ENCODE measurements around the gene NCK1.
"Not testable (repeated sequence)": the region's sequence is repeated elsewhere in the genome, so short reads cannot be mapped to it uniquely, and the experiment has no call there.

Gene NCK1

GRCh38 chr3:136959599-136959998 is 97.6 kb downstream of the NCK1 start:
- no peaks in the 10 kb centered on the region for H3K79me2 ChIP-seq (ENCODE audit: low read length)
- H3K27me3 ChIP-seq (ENCODE audit: low read depth, low read length): no peaks in the 10 kb centered on the region
- no peak overlapping the region for H3K4me3 ChIP-seq (ENCODE audit: low read length)
- no peaks in the 10 kb centered on the region for H4K20me1 ChIP-seq (ENCODE audit: insufficient read depth, low read length)
- H3K4me2 ChIP-seq (ENCODE audit: low read length): no peak overlapping the region
- no peak overlapping the region for H3K27ac ChIP-seq (ENCODE audit: low read length)
- H3K9me3 ChIP-seq (ENCODE audit: insufficient read depth, low read length): no peaks in the 10 kb centered on the region
- no peaks in the 10 kb centered on the region for H3K4me1 ChIP-seq (ENCODE audit: low read length)
- no peak overlapping the region for H2AFZ ChIP-seq (ENCODE audit: low read depth, low read length)
- no peak overlapping the region for H3K9ac ChIP-seq (ENCODE audit: low read length)
- TF ChIP-seq EZH2phosphoT487 (IDR thresholded peaks at IDR 0.05; ENCODE audit: low read depth) (no peak), CTCF (IDR thresholded peaks at IDR 0.05; ENCODE audit: low read depth, low read length) (no peak)
- no peaks in the 10 kb centered on the region for H3K36me3 ChIP-seq (replicated peaks; ENCODE audit: low read depth, low read length)

- Histone ChIP-seq H3K9ac (ENCODE audit: low read length) (no peak overlapping the region), H2AFZ (ENCODE audit: low read depth, low read length) (no peak overlapping the region), H3K4me3 (ENCODE audit: low read length) (no peak overlapping the region), H3K36me3 (replicated peaks; ENCODE audit: low read depth, low read length) (no peaks in the 10 kb centered on the region), H3K4me2 (ENCODE audit: low read length) (no peak overlapping the region), H3K9me3 (ENCODE audit: insufficient read depth, low read length) (no peaks in the 10 kb centered on the region), H3K27me3 (ENCODE audit: low read depth, low read length) (no peaks in the 10 kb centered on the region), H3K4me1 (ENCODE audit: low read length) (no peaks in the 10 kb centered on the region), H3K79me2 (ENCODE audit: low read length) (no peaks in the 10 kb centered on the region), H3K27ac (ENCODE audit: low read length) (no peak overlapping the region), H4K20me1 (ENCODE audit: insufficient read depth, low read length) (no peaks in the 10 kb centered on the region)
- TF ChIP-seq CTCF (IDR thresholded peaks at IDR 0.05; ENCODE audit: low read depth, low read length) (no peak), EZH2phosphoT487 (IDR thresholded peaks at IDR 0.05; ENCODE audit: low read depth) (no peak)
Measured at GRCh38 chr3:136960838-136961836, 99.1 kb downstream of the NCK1 start.

GRCh38 chr3:136962927-136963326 is 100.9 kb downstream of the NCK1 start:
- TF ChIP-seq CTCF (IDR thresholded peaks at IDR 0.05; ENCODE audit: low read depth, low read length): no peak
- TF ChIP-seq EZH2phosphoT487 (IDR thresholded peaks at IDR 0.05; ENCODE audit: low read depth): no peak
- no peaks in the 10 kb centered on the region for H3K79me2 ChIP-seq (ENCODE audit: low read length)
- H2AFZ ChIP-seq (ENCODE audit: low read depth, low read length): no peak overlapping the region
- H3K27me3 ChIP-seq (ENCODE audit: low read depth, low read length): no peaks in the 10 kb centered on the region
- no peaks in the 10 kb centered on the region for H3K9me3 ChIP-seq (ENCODE audit: insufficient read depth, low read length)
- no peaks in the 10 kb centered on the region for H3K36me3 ChIP-seq (replicated peaks; ENCODE audit: low read depth, low read length)
- no peaks in the 10 kb centered on the region for H4K20me1 ChIP-seq (ENCODE audit: insufficient read depth, low read length)
- no peak overlapping the region for H3K4me3 ChIP-seq (ENCODE audit: low read length)
- no peak overlapping the region for H3K9ac ChIP-seq (ENCODE audit: low read length)
- H3K4me1 ChIP-seq (ENCODE audit: low read length): no peaks in the 10 kb centered on the region
- no peak overlapping the region for H3K4me2 ChIP-seq (ENCODE audit: low read length)
- no peak overlapping the region for H3K27ac ChIP-seq (ENCODE audit: low read length)

GRCh38 chr3:136969539-136969938 is 107.5 kb downstream of the NCK1 start:
- not testable (repeated sequence) for H3K79me2 ChIP-seq (ENCODE audit: low read length); H2AFZ ChIP-seq (ENCODE audit: low read depth, low read length); H3K36me3 ChIP-seq (replicated peaks; ENCODE audit: low read depth, low read length); H4K20me1 ChIP-seq (ENCODE audit: insufficient read depth, low read length); H3K9me3 ChIP-seq (ENCODE audit: insufficient read depth, low read length); H3K4me2 ChIP-seq (ENCODE audit: low read length); H3K27ac ChIP-seq (ENCODE audit: low read length); H3K4me1 ChIP-seq (ENCODE audit: low read length); H3K27me3 ChIP-seq (ENCODE audit: low read depth, low read length); H3K4me3 ChIP-seq (ENCODE audit: low read length); H3K9ac ChIP-seq (ENCODE audit: low read length)
